HEK293T (cell line): ENCODE results near the gene SHQ1.
"Not testable (repeated sequence)": the region's sequence is repeated elsewhere in the genome, so short reads cannot be mapped to it uniquely, and the experiment has no call there.

ENCODE experiments used
- CTCF ChIA-PET: fragments of 350-600 bp; formaldehyde crosslinking; extraction: SDS; loops from one replicate; lab custom pipeline; 2021; ENCODE audit warnings: antibody characterized with exemption, inconsistent platforms; lab: Yijun Ruan, JAX
- POLR2A ChIA-PET: fragments of 350-600 bp; formaldehyde crosslinking; extraction: SDS; loops from one replicate; lab custom pipeline; 2020; ENCODE audit warnings: antibody characterized with exemption, inconsistent platforms; lab: Yijun Ruan, JAX
- DNase-seq: peaks from one replicate; pipeline ENCODE4 v3.0.0; 2012; ENCODE audit warnings: mixed read lengths; ENCODE audit errors: extremely low spot score
- ARNT ChIP-seq: fragments of 450-650 bp; IDR thresholded peaks from 2 replicates; pipeline ENCODE4 v1.6.1; 2017; ENCODE audit warnings: mild to moderate bottlenecking
- BHLHE40 ChIP-seq: fragments of 450-650 bp; IDR thresholded peaks from 2 replicates; pipeline ENCODE4 v1.6.1; 2016; ENCODE audit warnings: mild to moderate bottlenecking, moderate library complexity, borderline replicate concordance
- CTBP1 ChIP-seq: fragments of 450-650 bp; IDR thresholded peaks from 2 replicates; pipeline ENCODE4 v1.6.1; 2016; ENCODE audit warnings: borderline replicate concordance
- ELF4 ChIP-seq: fragments of 450-650 bp; IDR thresholded peaks from 2 replicates; pipeline ENCODE4 v1.6.1; 2017; ENCODE audit warnings: antibody characterized with exemption
- FOXA1 ChIP-seq: fragments of 450-650 bp; IDR thresholded peaks from 2 replicates; pipeline ENCODE4 v1.6.1; 2016; ENCODE audit warnings: mild to moderate bottlenecking
- FOXK2 ChIP-seq: fragments of 450-650 bp; IDR thresholded peaks from 2 replicates; pipeline ENCODE4 v1.6.1; 2016; ENCODE audit warnings: mild to moderate bottlenecking
- FOXM1 ChIP-seq: fragments of 450-650 bp; IDR thresholded peaks from 2 replicates; pipeline ENCODE4 v1.6.1; 2017; ENCODE audit warnings: mild to moderate bottlenecking, borderline replicate concordance
- HDGF ChIP-seq: fragments of 450-650 bp; IDR thresholded peaks from 2 replicates; pipeline ENCODE4 v1.6.1; 2017; ENCODE audit warnings: antibody characterized with exemption, borderline replicate concordance
- L3MBTL2 ChIP-seq: fragments of 450-650 bp; conservative IDR thresholded peaks from 2 replicates; pipeline ENCODE4 v1.6.1; 2016; ENCODE audit warnings: mild to moderate bottlenecking
- LEF1 ChIP-seq: fragments of 450-650 bp; IDR thresholded peaks from 2 replicates; pipeline ENCODE4 v1.6.1; 2017; ENCODE audit warnings: mild to moderate bottlenecking, borderline replicate concordance
- NFRKB ChIP-seq: fragments of 450-650 bp; IDR thresholded peaks from 2 replicates; pipeline ENCODE4 v1.6.1; 2016; ENCODE audit warnings: mild to moderate bottlenecking, moderate library complexity
- SP1 ChIP-seq: fragments of 450-650 bp; IDR thresholded peaks from 2 replicates; pipeline ENCODE4 v1.6.1; 2017
- SUZ12 ChIP-seq: fragments of 450-650 bp; IDR thresholded peaks from 2 replicates; pipeline ENCODE4 v1.6.1; 2016; ENCODE audit warnings: mild to moderate bottlenecking
- TARDBP ChIP-seq: fragments of 450-650 bp; IDR thresholded peaks from 2 replicates; pipeline ENCODE4 v1.6.1; 2016
- ZNF384 ChIP-seq: fragments of 450-650 bp; IDR thresholded peaks from 2 replicates; pipeline ENCODE4 v1.6.1; 2016
- TF ChIP-seq, protein P1 (sequence below): fragments of 450-650 bp; IDR thresholded peaks from 2 replicates; pipeline ENCODE4 v1.6.1; 2016

The SHQ1 gene

DNA sequence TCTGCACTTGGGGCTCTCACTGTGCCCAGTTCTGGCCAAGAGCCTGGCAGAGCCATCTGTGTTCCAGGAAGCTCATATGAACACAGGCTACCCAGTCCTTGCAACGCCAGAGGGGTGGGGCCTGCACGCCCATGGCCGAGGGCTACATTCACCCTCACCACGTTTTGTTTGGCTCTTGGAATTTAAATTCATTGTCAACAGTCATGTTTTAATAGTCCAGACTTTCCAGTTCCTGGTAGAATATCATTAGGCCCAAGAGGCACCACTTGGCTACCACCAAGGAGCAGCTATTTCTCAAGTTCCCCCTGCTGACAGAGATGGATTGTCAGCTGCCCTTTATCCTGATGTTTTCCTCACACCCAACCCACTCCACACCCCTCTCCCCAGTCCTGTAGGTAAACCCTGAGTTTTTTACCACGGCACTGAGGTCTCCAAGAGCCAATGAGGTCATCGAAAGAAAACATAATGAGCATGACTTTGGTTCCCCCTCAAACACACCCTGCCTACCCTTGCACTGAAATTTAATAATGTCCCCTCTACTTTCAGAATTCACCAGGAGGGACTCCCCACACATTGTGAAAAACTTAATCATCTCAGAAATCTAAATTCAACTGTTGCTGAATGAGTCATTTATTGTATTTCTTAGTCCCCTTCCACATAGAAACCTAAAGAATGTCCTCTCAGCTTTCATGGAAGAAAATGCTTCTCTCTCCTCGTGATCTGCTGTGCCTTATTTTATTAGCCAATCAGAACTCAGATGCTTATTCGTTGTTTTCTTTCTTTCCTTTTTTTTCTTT lies 125.1 kb downstream of the SHQ1 start:
- POLR2A ChIA-PET = interaction anchor here (1.4 kb wide), 1 partner anchor 15 kb away, joined by 5 read pairs; no protein-coding TSS in a partner anchor
- DNase-seq = no peak
- CTCF ChIA-PET = no interaction called here
- TF ChIP-seq L3MBTL2 (no peak), ARNT (no peak)
- TF ChIP-seq, protein P1, sequence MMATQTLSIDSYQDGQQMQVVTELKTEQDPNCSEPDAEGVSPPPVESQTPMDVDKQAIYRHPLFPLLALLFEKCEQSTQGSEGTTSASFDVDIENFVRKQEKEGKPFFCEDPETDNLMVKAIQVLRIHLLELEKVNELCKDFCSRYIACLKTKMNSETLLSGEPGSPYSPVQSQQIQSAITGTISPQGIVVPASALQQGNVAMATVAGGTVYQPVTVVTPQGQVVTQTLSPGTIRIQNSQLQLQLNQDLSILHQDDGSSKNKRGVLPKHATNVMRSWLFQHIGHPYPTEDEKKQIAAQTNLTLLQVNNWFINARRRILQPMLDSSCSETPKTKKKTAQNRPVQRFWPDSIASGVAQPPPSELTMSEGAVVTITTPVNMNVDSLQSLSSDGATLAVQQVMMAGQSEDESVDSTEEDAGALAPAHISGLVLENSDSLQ = peak; percentile 54

DNA sequence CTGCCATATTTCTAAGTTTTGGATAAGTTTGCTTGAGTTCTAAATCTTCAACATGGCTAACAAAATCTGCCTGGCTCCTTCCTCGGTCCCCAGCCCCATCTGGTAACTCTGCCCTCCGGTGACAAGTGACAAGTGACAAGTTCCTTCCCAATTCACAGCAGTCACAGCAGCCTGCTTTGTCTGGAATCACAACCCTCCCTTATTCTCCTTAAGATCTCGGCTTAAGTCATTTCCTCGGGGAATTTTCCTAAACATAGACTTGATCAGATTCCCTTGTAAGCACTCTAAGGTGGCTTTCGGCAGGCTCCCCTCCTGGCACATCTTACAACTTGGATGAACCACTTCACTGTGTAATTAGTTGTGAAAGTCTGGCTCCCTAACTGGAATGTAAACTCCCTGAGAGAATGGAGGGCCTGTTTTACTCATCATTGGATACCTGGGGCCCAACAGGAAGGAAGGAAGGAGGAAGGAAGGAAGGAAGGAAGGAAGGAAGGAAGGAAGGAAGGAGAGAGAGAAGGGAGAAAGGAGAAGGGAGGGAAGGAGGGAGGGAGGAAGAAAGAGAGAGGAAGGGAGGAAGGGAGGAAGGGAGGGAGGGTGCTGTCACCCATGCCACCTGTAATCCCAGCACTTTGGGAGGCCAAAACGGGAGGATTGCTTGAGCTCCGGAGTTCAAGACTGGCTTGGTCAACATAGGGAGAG lies 126.4 kb downstream of the SHQ1 start:
- ChIA-PET CTCF (no interaction called here), POLR2A (interaction anchor here (1.4 kb wide), 1 partner anchor 17 kb away, joined by 5 read pairs; no protein-coding TSS in a partner anchor)
- DNase-seq = no peak
- no peak for TF ChIP-seq L3MBTL2
- TF ChIP-seq SUZ12 = no peak
- TF ChIP-seq FOXK2 = no peak
- TF ChIP-seq FOXA1 = no peak

DNA sequence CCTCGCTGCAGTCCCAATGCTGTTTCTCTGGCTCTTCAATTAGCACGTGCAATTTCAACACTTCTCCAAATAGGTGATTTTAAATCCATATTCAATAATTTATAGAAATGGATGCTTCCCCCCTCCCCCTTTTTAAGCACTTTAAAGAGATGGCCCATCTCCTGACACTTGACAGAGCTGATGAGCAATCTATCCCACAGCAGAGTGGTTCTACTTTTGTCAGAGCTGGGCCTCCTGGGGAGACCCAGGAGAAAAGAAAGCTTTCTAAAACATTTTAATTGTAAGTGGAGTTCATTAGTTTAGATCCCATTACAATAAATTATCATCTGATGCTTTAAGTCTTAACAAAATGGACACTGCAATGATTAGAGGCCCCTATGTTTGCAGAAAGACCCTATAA lies 127.7 kb downstream of the SHQ1 start:
- CTCF ChIA-PET = no interaction called here
- no peak for DNase-seq
- POLR2A ChIA-PET = no interaction called here
- no peak for TF ChIP-seq HDGF
- no peak for TF ChIP-seq FOXK2
- no peak for TF ChIP-seq FOXM1
- TF ChIP-seq ARNT = no peak
- no peak for TF ChIP-seq CTBP1
- TF ChIP-seq TARDBP = no peak
- TF ChIP-seq, protein P1 = no peak
- TF ChIP-seq ELF4 = no peak
- no peak for TF ChIP-seq FOXA1

DNA sequence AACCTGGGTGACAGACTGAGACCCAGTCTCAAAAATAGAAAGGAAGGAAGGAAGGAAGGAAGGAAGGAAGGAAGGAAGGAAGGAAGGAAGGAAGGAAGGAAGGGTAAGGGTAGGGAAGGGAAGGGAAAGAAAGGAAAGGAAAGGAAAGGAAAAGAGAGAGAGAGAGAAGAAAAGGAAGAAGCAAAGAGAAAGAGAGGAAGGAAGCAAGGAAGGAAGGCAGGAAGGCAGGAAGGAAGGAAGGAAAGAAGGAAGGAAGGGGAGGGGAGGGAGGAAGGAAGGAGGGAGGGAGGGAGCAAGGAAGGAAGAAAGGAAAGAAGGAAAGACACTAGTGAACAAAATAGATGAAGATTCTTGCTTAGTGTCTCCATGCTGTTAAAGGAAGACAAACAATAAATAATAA lies 129.1 kb downstream of the SHQ1 start:
- no peak for TF ChIP-seq ARNT
- no peak for TF ChIP-seq FOXK2
- no peak for TF ChIP-seq FOXM1
- ChIA-PET CTCF (no interaction called here), POLR2A (no interaction called here)
- no peak for DNase-seq

DNA sequence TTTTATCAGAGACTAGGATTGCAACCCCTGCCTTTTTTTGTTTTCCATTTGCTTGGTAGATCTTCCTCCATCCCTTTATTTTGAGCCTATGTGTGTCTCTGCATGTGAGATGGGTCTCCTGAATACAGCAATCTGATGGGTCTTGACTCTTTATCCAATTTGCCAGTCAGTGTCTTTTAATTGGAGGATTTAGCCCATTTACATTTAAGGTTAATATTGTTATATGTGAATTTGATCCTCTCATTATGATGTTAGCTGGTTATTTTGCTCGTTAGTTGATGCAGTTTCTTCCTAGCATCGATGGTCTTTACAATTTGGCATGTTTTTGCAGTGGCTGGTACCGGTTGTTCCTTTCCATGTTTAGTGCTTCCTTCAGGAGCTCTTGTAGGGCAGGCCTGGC lies 134.1 kb downstream of the SHQ1 start:
- CTCF ChIA-PET, DNase-seq, POLR2A ChIA-PET: not testable (repeated sequence)

DNA sequence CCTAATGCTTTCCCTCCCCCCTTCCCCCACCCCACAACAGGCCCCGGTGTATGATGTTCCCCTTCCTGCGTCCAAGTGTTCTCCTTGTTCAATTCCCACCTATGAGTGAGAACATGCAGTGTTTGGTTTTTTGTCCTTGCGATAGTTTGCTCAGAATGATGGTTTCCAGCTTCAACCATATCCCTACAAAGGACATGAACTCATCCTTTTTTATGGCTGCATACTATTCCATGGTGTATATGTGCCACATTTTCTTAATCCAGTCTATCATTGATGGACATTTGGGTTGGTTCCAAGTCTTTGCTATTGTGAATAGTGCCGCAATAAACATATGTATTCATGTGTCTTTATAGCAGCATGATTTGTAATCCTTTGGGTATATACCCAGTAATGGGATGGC lies 137.8 kb downstream of the SHQ1 start:
- DNase-seq, CTCF ChIA-PET, POLR2A ChIA-PET: not testable (repeated sequence)

DNA sequence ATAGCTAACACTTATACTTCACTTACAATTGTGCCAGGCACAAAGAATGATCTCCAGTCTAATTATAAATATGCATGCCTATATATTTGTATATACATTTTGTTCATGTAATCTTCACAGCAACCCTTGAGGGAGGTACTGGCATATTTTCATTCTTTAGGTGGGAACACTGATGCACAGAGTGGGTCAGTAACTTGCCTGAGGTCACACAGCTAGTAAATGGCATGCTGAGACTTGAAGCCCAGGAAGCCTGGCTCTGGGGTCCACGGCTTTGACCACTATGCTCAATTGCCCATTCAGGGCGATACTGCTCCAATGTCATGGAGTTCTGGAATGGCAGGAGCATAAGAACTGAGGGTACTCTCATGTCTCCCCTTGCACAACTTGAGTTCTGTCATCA lies 139.8 kb downstream of the SHQ1 start:
- TF ChIP-seq L3MBTL2 = no peak
- no peak for TF ChIP-seq FOXM1
- no peak for TF ChIP-seq BHLHE40
- no peak for TF ChIP-seq TARDBP
- TF ChIP-seq SP1 = no peak
- no peak for TF ChIP-seq ZNF384
- no peak for TF ChIP-seq SUZ12
- no peak for TF ChIP-seq FOXA1
- no peak for TF ChIP-seq CTBP1
- TF ChIP-seq, protein P1 = no peak
- no peak for TF ChIP-seq NFRKB
- TF ChIP-seq LEF1 = no peak
- no peak for TF ChIP-seq FOXK2
- TF ChIP-seq HDGF = no peak
- TF ChIP-seq ARNT = no peak
- POLR2A ChIA-PET = no interaction called here
- DNase-seq = no peak
- CTCF ChIA-PET = no interaction called here
